Stimulated activated CD4-positive, alpha-beta T cell treated with anti-CD3 and anti-CD28 coated beads, Interleukin-2, amount 100 ng/mL, for 4 hours (primary cell): ENCODE results near the gene GAS7.
"Not testable (repeated sequence)": the region's sequence is repeated elsewhere in the genome, so short reads cannot be mapped to it uniquely, and the experiment has no call there.

Experiments used
- DNase-seq: peaks from one replicate; pipeline ENCODE4 v3.0.0-alpha.2; 2020; ENCODE audit warnings: low read depth

Gene GAS7

DNA sequence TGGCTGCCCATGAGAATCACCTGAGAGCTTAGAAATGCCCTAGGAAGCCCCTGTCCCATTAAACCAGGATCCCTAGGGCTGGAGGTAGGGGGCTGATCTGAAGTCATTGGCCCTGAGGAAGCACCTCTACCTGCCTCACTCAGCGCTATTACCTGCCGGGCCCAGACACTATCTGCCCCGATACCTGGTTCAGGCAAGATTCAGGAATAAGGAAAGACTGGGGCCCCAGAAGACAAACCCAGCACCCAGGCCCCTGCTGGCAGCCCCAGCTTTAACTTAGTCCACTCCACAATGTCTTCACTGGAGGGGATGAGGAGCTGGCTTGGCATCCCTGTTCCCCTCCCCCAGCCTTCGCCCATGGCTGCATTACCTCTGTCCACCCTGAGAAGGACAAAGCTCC lies 126.3 kb downstream of the GAS7 start:
- no peak for DNase-seq

DNA sequence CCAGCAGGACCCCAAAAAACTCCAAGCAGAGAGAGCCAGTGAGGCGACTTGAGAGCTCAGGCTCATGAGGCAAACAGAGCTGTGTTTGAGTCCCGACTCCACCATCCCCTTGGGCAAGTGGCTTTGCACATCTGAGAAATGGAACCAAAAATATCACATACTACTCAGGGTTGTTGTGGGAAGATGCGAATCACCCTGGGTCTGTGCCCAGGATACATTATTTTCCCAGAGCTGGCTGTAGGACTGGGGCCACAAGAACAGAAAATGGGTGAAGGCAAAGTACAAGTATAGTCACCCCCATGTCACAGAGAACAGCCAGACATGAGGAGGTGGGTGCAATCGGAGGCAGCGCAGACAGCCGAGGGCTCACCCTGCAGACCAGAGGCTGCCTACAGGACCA lies 127.3 kb downstream of the GAS7 start:
- DNase-seq: no peak

DNA sequence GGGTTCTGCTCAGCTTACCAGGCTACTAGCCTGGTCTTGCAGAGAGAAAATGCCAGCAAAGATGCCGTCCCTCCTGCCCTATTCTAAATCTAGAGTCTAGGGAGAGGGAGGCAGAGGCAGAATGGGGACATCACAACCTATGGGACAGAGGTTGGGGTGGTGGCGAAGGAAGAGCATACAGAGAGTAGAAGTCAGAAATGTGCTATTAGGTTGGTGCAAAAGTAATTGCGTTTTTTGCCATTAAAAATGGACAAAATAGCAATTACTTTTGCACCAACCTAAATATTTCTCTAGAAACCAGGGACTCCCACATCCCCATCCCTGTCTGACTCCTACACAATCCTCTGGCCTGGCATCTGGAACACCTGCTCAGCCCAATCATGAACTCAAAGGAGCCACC lies 127.7 kb downstream of the GAS7 start:
- no peak for DNase-seq

DNA sequence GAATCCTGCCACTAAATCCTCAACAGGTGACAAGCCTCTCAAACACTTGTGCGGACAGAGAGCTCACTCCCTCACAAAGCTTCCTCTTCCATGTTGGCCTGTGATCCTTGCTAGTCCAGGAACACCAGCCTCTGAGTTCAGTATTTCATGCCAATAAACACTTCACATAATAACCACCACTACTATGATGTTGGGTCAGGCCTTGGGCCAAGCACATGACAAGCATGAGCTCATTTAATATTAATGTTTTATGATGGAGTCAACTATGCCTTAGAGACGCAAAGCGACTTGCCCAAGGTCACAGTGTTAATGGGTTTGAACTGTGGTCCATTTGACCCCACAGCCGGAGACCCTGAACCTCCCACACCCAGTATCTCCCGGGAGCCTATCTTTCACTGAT lies 129.1 kb downstream of the GAS7 start:
- no peak for DNase-seq

DNA sequence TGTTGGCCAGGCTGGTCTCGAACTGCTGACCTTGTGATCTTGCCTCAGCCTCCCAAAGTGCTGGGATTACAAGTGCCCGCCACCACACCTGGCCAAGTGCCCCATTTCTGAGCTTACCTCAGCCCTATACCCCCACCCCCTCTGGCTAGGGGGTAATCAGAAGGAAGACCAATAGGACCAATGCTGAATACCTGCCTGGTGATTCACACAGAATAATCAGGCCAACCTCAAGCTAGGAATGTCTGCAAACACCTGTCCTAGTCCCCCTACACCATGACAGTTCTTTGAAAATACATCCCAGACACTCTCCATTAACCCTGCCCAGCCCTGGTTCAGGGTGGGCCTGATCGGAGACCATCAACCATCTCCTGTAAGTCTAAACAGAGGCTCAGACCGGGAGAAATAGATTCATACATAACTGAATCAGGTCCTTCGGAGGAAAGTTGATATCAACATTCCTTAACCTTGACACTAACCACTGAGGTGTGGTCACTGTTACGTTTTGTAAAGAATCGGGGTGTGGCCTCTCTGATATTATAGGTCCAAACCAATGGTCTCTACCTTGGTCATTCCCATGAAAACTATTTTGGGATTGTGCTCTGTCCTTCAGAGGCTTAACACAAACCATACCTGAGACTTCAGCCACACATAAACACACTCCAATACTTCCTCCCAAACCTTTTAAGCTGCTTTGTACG lies 130.8 kb downstream of the GAS7 start:
- DNase-seq: no peak

DNA sequence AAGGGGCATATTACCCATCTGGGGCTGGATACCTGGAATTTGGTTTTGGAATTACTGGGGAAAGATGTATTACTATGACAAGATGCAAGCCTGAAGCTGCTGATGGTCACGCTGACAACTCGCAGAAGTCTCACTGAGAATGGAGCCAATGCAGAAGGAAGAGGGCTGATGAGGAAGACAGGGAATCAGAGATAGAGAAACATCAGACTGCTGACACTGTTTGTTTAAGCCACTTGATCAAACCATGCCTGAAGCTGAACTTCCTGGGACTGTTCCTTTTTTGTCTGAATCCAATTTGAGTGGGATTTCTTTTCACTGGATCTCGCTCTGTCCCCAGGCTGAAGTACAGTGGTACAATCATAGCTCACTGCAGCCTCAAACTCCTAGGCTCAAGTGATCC lies 133.9 kb downstream of the GAS7 start:
- DNase-seq: no peak

DNA sequence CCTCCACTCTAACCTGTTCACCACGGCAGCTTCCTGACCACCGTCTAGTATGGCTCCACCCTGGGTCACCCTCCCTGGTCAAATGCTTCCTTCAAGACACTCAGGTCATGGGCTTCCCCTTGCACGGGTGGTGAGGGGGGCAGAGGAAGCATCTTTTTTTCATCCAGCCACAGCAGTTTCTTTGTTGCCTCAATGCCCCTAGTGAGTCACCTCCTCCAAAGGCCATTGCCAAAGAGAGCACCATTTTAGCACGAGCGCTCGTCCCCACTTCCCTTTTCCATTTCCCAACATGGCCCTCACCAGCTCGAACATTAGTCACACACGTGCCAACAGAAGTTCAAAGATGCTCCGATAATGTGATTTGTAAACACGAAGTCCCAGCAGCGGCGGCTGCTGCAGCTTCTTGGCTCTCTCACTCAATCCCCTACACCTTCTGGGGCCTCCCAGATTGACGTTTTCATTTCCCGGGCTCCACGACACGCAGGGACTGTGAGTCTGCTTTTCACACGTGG lies 134.6 kb downstream of the GAS7 start:
- DNase-seq: no peak

DNA sequence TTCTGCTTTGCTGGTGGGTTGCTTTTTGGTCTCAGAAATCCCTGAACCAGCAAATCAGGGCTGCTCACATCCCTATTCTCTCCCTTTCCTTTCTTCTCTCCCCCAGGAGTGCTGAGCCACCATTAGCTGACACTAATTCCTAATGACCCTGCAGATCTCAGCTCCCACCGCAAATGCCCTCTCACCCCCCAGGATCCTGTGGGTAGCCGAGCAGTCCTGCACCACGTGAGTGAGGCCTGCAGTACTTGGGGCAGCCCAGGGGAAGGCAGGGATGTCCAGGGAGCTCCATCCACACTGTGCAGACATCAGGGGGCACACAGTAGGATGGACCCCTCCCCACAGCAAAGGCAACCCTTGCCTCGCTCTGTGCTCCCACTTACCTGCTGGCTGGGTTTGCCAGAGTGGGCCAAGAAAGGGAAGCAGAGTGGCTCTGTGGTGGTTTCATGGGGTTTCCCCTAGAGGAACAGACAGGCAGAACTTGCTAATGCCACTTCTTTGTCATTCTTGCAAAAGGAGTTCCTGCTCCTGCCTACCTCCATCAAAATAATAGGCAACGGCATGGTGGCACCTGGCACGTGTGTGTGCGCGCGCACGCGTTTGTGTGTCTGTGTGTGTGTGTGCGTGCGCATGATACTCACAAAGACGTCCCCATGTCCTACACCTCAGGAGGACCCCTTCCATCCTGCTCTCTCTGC lies 135.6 kb downstream of the GAS7 start:
- no peak for DNase-seq

DNA sequence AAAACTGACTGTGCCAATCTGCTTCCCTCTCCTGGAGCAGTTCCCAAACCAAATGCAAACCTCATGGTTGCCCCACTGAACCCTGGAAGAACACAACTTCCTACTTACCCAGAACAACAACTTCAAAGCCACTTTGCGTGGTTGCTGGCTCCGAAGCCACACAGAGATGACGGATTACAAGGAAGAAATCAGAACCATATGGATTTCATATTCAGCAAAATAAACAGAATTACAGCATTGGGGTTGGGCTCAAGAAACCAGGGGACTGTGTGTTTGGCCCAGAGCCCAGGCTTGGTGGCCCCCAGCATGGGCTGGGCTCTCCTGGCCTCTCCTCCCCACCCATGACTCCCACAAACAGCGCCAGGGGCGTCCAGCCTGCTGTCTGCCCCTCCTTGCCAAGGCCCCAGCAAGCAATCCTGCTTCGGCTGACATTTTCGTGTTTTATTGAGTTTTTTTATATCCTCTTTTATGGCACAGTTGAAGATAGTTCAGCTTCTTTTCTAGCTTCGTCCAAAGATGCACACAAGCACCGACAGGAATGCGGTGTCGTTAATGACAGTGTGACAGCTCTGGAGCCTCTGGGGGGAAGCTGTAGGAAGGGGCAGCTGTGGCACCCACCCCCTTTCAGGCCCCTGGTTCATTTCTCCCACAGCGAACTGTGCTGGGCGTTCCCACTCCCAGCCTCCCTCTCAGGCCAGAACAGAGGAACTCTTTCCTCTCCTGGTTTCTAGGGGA lies 137.1 kb downstream of the GAS7 start:
- no peak for DNase-seq

DNA sequence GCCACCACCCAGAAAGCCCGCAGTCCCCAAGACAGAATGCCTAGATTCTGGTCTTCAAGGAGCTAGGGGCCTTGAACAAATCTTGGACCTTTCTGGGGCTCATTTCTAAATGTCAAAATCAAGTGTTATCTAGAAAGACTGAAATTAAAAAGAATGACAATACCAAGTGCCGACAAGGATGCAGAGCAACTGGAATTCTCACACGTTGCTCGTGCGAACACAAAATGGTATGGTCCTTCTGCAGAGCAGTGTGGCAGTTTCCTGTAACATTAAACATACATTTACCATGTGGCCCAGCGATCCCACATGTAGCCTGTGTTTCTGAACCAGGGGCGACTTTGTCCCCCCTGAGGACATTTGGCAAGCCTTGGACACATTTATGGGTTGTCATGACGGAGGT lies 137.9 kb downstream of the GAS7 start:
- DNase-seq: no peak

DNA sequence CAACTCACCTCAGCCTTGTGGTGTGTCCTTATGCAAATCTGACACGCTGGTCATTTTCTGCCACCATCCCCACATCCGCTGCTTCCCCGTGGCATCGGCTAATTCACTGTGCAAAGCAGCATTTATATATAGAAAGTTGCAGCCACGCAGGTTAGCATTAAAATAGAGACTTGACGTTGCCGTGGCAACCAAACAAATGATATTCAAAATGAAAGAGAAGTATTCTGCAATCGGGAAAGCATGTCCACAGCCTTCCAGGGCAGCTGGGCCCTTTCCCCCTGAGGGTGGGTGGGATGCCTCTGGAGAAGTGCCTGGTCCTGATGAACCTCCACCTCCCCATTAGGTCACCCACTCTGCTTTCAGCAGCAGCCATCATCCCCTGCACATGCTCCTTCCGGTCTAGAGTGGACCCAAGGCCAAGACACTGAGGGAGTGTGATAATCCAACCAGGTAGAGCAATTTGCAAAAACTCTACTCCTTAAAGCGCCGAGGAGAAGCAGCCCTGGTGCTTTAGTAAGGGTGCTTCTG lies 138.7 kb downstream of the GAS7 start:
- no peak for DNase-seq

DNA sequence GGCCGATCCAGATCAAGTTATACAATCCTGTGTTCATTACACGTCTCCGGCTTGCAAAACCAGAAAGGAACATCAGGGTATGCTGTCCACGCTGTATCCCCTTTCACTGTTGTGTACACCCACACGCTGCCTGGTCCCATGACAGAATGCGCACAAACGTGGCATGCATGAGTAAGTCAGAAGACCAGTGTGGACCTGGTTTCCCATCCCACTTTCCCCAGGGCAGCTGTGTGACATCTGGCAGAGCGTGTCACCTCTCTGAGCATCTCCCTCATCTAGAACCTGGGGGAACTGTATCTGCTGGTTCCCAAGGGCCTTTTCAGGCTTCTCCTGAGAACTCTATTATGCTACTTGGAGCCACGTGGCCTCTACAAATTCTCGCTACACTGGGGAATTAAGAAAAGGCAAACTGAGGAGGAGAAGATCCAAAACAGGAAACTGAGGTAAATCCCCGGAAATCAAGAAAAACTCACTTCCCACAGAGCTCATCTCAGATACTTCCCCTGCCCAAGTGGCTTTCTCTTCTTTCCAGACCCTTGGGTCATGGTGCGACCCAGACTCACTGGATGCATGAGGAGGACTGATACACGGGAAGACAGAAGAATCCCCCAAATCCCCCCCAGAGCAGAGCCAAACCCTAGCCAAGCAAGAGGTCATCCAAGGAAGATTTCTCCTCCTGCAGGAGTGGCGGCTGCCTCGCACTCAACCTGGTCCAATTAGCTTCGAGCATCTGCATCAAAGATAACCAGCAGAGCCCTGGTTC lies 139.3 kb downstream of the GAS7 start:
- no peak for DNase-seq

DNA sequence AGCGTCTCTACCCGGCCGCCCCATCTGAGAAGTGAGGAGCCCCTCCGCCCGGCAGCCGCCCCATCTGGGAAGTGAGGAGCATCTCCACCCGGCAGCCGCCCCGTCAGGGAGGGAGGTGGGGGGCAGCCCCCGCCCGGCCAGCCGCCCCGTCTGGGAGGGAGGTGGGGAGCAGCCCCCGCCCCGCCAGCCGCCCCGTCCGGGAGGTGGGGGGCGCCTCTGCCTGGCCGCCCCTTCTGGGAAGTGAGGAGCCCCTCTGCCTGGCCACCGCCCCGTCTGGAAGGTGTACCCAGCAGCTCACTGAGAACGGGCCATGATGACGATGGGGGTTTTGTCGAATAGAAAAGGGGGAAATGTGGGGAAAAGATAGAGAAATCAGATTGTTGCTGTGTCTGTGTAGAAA lies 140.9 kb downstream of the GAS7 start:
- not testable (repeated sequence) for DNase-seq

DNA sequence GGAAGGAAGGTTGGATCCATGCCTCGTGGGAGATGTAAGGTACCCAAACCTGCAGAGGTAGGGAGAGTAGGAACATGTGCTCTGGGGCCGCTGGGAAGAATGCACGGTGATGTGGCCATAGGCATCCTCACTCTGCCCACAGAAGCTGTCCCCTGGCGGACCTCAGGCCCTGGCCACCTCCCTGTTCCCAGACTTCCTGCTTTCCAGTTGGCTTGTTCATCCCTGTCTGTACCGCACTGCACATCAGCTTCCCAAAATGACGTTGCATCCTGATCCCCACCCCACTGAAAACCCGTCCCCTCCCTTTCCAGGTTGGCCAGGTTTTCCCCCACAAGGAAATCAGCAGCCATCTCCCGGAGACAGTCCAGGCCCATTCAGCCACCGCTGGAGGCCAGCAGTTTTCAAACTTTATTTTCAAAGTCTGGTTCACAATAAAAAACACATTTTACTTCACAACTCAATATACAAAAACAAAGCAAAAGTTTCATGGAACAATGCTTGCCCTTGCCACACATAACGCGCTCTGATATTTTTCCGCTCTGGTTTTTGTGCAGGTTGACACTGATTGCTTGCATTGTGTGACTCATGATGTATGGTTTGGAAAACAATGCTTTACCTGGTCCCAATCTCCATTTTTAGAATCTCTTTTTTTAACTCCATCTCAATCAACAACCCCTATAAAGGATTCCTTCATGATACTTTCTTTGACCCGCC lies 143.0 kb downstream of the GAS7 start:
- DNase-seq: no peak

DNA sequence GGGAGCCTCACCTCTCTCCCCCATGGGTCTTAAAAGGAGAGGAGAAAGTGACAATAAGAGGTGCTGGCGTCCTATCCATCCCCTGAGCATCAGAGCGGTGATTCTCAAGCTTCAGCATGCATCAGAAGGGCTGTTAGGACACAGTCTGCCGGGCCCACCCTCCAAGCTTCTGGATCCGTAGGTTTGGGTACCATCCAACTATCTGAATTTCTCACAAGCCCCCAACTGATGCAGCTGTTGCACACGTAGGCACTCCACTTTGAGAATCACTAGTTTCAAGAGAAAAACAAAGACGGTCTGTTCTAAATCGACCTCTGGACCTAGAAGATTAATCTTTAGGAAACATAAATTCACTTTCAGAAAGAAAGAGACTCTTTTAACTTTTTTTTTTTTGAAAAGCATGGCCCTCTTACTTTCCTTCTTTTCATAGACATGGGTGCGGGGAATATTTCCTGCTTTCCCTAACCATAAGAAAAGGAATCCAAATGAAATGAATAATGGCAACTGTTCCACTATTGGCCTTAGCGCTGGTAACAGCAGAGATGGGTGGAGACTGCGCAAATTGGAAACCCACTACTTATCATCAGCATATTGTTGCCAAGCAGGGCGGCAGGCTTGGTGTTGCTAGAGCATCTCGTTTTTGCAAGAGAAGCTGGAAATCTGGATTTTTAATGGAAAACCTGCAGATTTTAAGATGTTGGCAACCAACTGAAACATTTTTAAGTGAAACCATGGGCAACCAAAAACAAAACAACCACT lies 144.4 kb downstream of the GAS7 start:
- DNase-seq: no peak

DNA sequence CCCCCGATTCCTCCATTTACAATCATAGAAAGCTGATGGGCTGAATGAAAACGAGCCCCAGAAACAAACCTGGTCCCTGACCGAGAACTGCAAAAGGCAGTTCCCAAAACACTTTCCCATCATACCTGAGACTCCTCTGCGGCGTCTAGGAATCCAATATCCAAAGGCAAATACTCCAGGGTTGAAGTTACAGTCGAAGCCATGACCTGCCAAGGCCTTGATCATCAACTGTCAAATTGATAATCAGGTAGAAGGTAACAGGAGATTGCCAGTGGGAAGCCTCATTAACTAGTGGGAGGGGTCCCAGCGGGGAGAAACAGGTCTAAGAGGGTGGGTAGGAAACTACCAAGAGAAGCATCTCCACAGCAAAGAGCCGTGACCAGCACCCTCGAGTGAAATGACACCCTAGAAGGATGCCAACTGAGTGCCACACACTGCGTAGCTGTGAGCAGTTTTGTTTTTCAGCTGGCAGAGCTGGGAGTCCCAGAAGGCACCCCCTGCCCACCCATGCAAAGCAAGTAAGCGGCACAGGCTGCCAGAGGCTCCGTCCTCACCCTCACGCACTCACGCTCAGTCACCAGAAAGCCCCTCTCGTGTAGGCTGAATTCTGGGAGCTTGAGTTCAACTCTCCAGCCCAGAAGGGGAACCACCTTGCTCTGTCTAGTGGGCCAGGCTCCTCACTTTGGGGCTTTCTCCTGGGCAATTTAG lies 146.1 kb downstream of the GAS7 start:
- DNase-seq: no peak

DNA sequence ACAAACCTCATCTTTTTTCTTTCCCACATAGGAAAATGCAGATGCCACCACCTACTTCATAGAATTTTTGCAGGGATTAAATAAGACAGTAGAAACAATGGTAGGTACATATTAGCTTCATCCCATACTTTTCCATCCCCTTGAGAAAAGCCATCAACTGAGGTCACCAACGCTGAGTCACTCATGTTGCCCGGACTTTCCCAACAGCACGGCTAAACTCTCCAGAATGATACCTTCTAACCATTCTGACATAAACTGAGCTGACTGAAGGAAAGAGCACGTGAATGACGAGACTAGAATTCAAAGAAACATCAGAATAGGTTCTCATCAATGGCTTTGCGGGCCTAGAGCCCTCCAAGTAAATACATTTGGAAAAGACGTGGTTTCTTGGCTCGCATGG lies 147.3 kb downstream of the GAS7 start:
- DNase-seq: no peak

DNA sequence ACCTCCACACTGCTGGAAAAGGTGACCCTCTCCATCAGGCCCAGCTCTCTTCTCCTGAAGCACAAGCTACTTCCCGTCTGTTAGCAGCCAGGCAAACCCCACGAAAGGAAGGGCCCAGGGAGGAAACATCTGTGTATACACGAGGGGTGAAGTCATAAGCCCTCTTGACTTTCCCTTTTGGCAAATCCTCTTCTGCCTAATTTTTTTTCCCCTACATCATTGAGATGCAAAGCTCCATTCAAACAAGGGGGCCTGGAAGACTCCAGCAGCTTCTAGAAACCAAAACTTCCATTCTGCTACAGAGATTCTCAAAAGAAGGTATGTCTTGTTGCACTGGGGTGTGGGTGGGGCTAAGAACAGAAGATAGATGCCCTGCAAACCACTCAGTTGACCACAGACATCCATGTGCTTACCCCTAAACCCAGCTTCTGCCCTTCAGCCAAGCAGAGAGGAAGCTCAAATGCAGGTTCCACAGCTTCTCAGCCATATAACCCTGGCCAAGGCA lies 147.8 kb downstream of the GAS7 start:
- no peak for DNase-seq

DNA sequence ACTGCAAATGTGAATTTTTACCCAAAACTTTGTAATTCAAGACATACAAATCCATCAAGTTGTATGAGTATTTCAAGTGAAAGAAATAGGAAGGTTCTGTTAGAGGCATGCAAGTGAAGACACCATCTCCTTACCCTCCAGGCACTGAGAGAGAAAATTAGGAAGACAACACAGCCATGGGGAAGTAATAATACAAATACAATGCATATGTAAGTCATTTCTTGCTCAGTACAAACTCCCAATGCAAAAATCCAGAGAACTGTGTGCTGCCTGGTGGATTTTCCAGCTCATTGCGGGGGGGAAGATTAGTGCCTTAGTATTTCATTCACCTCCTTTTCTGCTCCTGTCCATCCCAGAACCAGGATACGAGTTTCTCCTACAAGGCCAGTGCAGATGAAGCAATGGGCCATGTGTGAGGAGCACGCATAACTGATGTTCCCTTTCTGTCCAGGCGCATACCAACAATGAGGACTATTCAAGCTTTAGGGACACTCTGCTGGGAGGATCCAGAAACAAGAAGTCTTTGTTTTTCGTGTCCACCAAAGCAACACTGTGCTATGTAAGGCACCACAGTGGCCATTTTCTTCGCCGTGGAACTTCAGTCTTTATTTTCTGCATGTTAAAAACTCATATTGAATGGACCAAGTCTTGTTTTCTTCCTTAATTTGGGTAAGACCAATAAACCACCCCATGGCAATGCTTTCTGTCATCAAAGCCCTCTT lies 149.6 kb downstream of the GAS7 start:
- DNase-seq: no peak
